K562 (cell line): ENCODE data around the gene UBR4. TPM values are rescaled to one million over a fixed set of nuclear protein-coding genes. Genes with fewer than 3 reads are reported as not detected.

Experiments used
- ATAC-seq: fragments of 200-7000 bp; cut with Tn5 transposase; 3 replicates; pipeline ENCODE4 v1.9.1; 2020; ENCODE audit warnings: moderate library complexity
- BruUV-seq: library from RNA; stranded (reverse); fragments of 400-500 nt; replicated peaks from 2 replicates; lab custom pipeline; 2021; lab: Mats Ljungman, UMichigan
- CTCF ChIA-PET: fragments of 300-600 bp; formaldehyde crosslinking; extraction: SDS; loops from one replicate; lab custom pipeline; 2021; ENCODE audit warnings: low intra/inter-chr PET ratio; lab: Yijun Ruan, JAX
- POLR2A ChIA-PET: fragments of 300-600, 350-650 bp; sonication (Branson Sonifier 250); formaldehyde crosslinking; extraction: SDS; loops from one replicate; lab custom pipeline; 2021; ENCODE audit warnings: antibody characterized with exemption, inconsistent platforms; lab: Yijun Ruan, JAX
- DNase-seq, 4 experiments: peaks; one replicate each; pipeline versions ENCODE4 v3.0.0 to v3.0.0-alpha.2; 2011 to 2018; ENCODE audit warnings: low spot score in 3 of 4, mixed read lengths in 3 of 4; ENCODE audit errors: extremely low read depth in 1 of 4
- FAIRE-seq: peaks from 2 replicates; lab custom pipeline; 2011; peaks lifted over from hg19 to GRCh38; lab: Jason Lieb, UNC
- H2AFZ ChIP-seq: 2 replicates; pipeline ENCODE4 v1.6.0; 2011; ENCODE audit warnings: low read depth, low read length, control low read depth, inconsistent platforms
- H3K27ac ChIP-seq: fragments of 200-600 bp; 3 replicates; pipeline ENCODE4 v1.8.0; 2011; ENCODE audit warnings: low read depth, mild to moderate bottlenecking, control low read depth, inconsistent platforms, low read length, moderate library complexity, mixed read lengths; ENCODE audit errors: extremely low read depth
- H3K27me3 ChIP-seq, 2 experiments: fragments of 300-600 bp in 1 of 2; 2 replicates in 1 of 2; 3 replicates in 1 of 2; pipeline versions ENCODE4 v1.6.0 to v1.8.0; 2011; ENCODE audit warnings: inconsistent platforms in 2 of 2, low read length in 2 of 2, mild to moderate bottlenecking in 1 of 2, mixed read lengths in 1 of 2, moderate library complexity in 1 of 2; ENCODE audit not compliant: control insufficient read depth in 2 of 2, insufficient read depth in 2 of 2
- H3K36me3 ChIP-seq: fragments of 300-600 bp; 3 replicates; pipeline ENCODE4 v1.8.0; 2011; ENCODE audit warnings: mild to moderate bottlenecking, low read length, inconsistent platforms; ENCODE audit not compliant: control insufficient read depth, insufficient read depth
- H3K4me1 ChIP-seq, 2 experiments: fragments of 200-600 bp in 1 of 2; replicated peaks in 1 of 2; 2 replicates in 1 of 2; 3 replicates in 1 of 2; pipeline versions ENCODE4 v1.5.1 to v1.8.0; 2011; ENCODE audit warnings: inconsistent platforms in 2 of 2, low read length in 2 of 2, mild to moderate bottlenecking in 1 of 2, mixed read lengths in 1 of 2, moderate library complexity in 1 of 2; ENCODE audit not compliant: control insufficient read depth in 2 of 2, insufficient read depth in 2 of 2
- H3K4me2 ChIP-seq: 2 replicates; pipeline ENCODE4 v1.6.1; 2011; ENCODE audit warnings: low read length, control low read depth, inconsistent platforms, mixed read lengths; ENCODE audit not compliant: insufficient read depth
- H3K4me3 ChIP-seq: fragments of 200-600 bp; sonication (generic), shearing (Covaris generic); 2 replicates; pipeline ENCODE4 v1.5.1; 2016; ENCODE audit warnings: control low read depth, inconsistent platforms
- H3K79me2 ChIP-seq: fragments of 200-600 bp; 3 replicates; pipeline ENCODE4 v1.8.0; 2011; ENCODE audit warnings: low read length, inconsistent platforms; ENCODE audit not compliant: control insufficient read depth, insufficient read depth
- H3K9ac ChIP-seq, 2 experiments: 2 replicates each; pipeline versions ENCODE4 v1.6.0 to v1.6.1; 2011; ENCODE audit warnings: low read depth in 2 of 2, low read length in 2 of 2, control low read depth in 1 of 2, inconsistent platforms in 1 of 2, mild to moderate bottlenecking in 1 of 2, mixed read lengths in 1 of 2; ENCODE audit not compliant: insufficient read depth in 1 of 2
- H3K9me1 ChIP-seq: one replicate; pipeline ENCODE4 v1.6.0; 2011; ENCODE audit warnings: inconsistent platforms, mild to moderate bottlenecking, low read length, moderate library complexity; ENCODE audit not compliant: control insufficient read depth, insufficient read depth
- H3K9me3 ChIP-seq: replicated peaks from 2 replicates; pipeline ENCODE4 v1.5.1; 2011; ENCODE audit warnings: low read depth, low read length, inconsistent platforms; ENCODE audit not compliant: control insufficient read depth, insufficient read depth
- H4K20me1 ChIP-seq: replicated peaks from 2 replicates; pipeline ENCODE4 v1.6.1; 2011; ENCODE audit warnings: low read length, inconsistent platforms, mixed read lengths; ENCODE audit not compliant: control insufficient read depth, insufficient read depth
- ESRRA ChIP-seq: fragments of 450-650 bp; IDR thresholded peaks from 2 replicates; pipeline ENCODE4 v1.6.1; 2014; ENCODE audit warnings: low read depth, mild to moderate bottlenecking, moderate library complexity, borderline replicate concordance
- HEY1 ChIP-seq: fragments of 250-450 bp; sonication (Bioruptor Pico); IDR thresholded peaks from 2 replicates; pipeline ENCODE4 v1.5.0; 2020; ENCODE audit warnings: mild to moderate bottlenecking, moderate library complexity, borderline replicate concordance
- NFXL1 ChIP-seq: fragments of 450-650 bp; formaldehyde crosslinking; IDR thresholded peaks from 2 replicates; pipeline ENCODE4 v1.4.0; 2021; ENCODE audit warnings: mild to moderate bottlenecking
- PHTF2 ChIP-seq: fragments of 250-450 bp; sonication (Bioruptor Pico); IDR thresholded peaks from 2 replicates; pipeline ENCODE4 v1.5.0; 2021; ENCODE audit warnings: mild to moderate bottlenecking
- RERE ChIP-seq: sonication (generic); formaldehyde crosslinking; IDR thresholded peaks from 2 replicates; pipeline ENCODE4 v1.8.0; 2023; ENCODE audit warnings: missing genetic modification reagents, mild to moderate bottlenecking, borderline replicate concordance
- RFX1 ChIP-seq: fragments of 450-650 bp; IDR thresholded peaks from 2 replicates; pipeline ENCODE4 v1.6.1; 2016; ENCODE audit warnings: mild to moderate bottlenecking, moderate library complexity
- ZNF695 ChIP-seq: fragments of 450-650 bp; formaldehyde crosslinking; IDR thresholded peaks from 2 replicates; pipeline ENCODE4 v1.4.0; 2020; ENCODE audit warnings: mild to moderate bottlenecking, moderate library complexity
- WGBS: fragments of 100-300 bp; shearing (Covaris generic); methylation state at CpG from one replicate; pipeline ENCODE4 v1.1.6; 2016; ENCODE audit warnings: low coverage, mixed read lengths; ENCODE audit not compliant: insufficient coverage; ENCODE audit errors: missing lambda C conversion rate; 5-methylcytosine and 5-hydroxymethylcytosine counted together
- in situ Hi-C: fragments of 300-500 bp; cut with MboI; formaldehyde crosslinking; loops from 4 replicates; pipeline ENCODE4 v1.15.0; 2018; ENCODE audit warnings: inconsistent platforms, mixed read lengths
- intact Hi-C: fragments of 100-400 bp; cut with micrococcal nuclease; formaldehyde crosslinking; loops from 2 replicates; pipeline ENCODE4 v1.14.2; 2022
- polyA plus RNA-seq, 8 experiments: library from polyadenylated mRNA; depleted of rRNA in 4 of 8; stranded (reverse) in 5 of 8; unstranded in 3 of 8; fragments of >200 nt; fragmentation: Nextera tagmentation in 2 of 8; fragmentation: Illumina TruSeq in 1 of 8; extraction: Ambion mirVana in 2 of 8; extraction: Trizol in 1 of 8; gene quantifications; 2 replicates each; pipeline versions ENCODE4 v1.2.1 to v1.2.3, GENCODE V29; 2011 to 2014; ENCODE audit warnings: inconsistent platforms in 1 of 8, missing spikeins in 1 of 8
- total RNA-seq, 7 experiments: library from RNA; depleted of rRNA in 6 of 7; stranded (reverse); fragments of >200 nt in 6 of 7; fragmentation: Illumina TruSeq in 2 of 7; extraction: Trizol in 2 of 7; gene quantifications; 2 replicates each; pipeline versions ENCODE4 v1.2.1 to v1.2.3, GENCODE V29; 2011 to 2021; ENCODE audit warnings: low replicate concordance in 1 of 7

The UBR4 gene
- total and polyA plus RNA-seq, 9 of the 15 experiments (the other 6 are each of a cell fraction or from before 2014, with no cell fraction given), result 55.4 to 277 (median 123) TPM

GRCh38 chr1:19199969-19200604 lies 10.0 kb downstream of the UBR4 start:
- H4K20me1 ChIP-seq, result peaks cover 32% of the 10 kb centered on the region
- 89% methylated on average over 4 of the region's 4 CpGs for WGBS
- CTCF ChIA-PET, result no interaction called here
- no peaks in the 10 kb centered on the region for H3K9me3 ChIP-seq
- peaks cover 67% of the 10 kb centered on the region for H3K79me2 ChIP-seq
- H3K9me1 ChIP-seq, result no peaks in the 10 kb centered on the region
- peaks cover 87% of the 10 kb centered on the region for H3K36me3 ChIP-seq
- no peak overlapping the region for H3K27ac ChIP-seq
- intact Hi-C loops (no loop called here), in situ Hi-C loops (no loop called here)
- BruUV-seq, result no TSS peak
- no peak overlapping the region for H2AFZ ChIP-seq
- H3K4me1 ChIP-seq, result peaks cover 8 to 20% of the 10 kb centered on the region in 2 experiments; a peak in 4 of 5 replicates
- POLR2A ChIA-PET, result interaction anchor here (0.6 to 5.4 kb wide), 7 partner anchors 8 to 1101 kb away, joined by 3 to 42 read pairs (median 8); partner anchors contain the start of gene UBR4
- FAIRE-seq (no peak), ATAC-seq (no peak), DNase-seq (no peak)
- H3K9ac ChIP-seq, result no peak overlapping the region
- no peak overlapping the region for H3K4me2 ChIP-seq
- no peak for TF ChIP-seq ESRRA
- no peak for TF ChIP-seq NFXL1
- TF ChIP-seq RERE, result no peak
- no peak for TF ChIP-seq PHTF2 (CRISPR knock-in tag)
- TF ChIP-seq HEY1 (CRISPR knock-in tag), result no peak
- TF ChIP-seq RFX1, result no peak
- TF ChIP-seq ZNF695 (CRISPR knock-in tag), result no peak
- no peak overlapping the region for H3K4me3 ChIP-seq
- H3K27me3 ChIP-seq, result no peaks in the 10 kb centered on the region
